ENCODE data around the gene ARHGAP15.

ARHGAP15 gene

DNA sequence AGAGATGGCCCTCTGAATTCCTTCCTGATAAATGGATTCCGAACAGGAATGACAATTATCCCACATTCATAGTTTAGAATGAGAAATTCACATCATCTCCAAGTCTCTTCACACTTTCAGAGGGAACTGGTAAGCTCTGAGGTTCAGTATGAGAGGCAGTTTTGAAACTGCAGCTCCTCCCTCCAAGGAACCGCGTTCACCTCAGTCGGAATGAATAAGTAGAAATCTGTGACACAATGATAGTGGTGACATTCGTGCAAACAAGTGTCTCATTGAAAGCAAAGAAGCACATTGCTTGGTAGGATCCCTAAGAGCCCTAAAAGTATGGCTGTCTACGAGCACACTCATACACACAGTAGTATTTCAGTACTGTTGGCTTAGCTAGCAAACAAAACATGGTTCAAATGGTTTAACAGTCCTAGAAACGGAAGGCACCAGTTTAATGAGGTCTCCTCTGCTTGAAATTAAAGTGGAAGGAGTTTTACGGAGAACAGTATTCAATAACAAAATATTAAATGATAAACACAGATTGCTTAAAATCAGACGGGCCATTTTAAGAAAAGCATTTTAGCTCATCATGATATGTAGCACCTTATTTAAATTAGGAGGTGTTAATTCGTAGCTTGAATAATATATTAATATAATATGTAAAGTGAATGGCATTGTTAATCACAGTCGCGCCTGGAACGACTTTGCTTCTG, 225.0 kb downstream of the ARHGAP15 start:
- DNase-seq = no peak

DNA sequence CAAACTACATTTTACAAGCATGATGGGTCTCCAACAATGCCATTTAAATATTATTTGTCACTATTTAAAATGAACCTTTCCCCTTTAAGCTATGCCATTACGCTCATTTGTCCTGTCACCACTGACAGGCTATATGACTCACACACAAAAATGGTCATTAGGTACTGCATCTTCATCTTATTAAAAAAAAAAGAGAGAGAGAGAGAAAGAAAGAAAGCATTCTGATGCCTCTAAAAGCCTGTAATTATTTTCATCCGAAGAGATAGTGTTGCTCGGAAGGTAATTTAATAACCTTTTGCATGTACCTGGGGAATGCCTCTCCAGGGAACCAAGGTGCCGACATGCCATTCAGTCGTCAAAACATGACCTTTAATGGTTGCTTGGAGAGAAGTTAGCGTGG, 226.7 kb downstream of the ARHGAP15 start:
- peak; percentile 72 for DNase-seq

DNA sequence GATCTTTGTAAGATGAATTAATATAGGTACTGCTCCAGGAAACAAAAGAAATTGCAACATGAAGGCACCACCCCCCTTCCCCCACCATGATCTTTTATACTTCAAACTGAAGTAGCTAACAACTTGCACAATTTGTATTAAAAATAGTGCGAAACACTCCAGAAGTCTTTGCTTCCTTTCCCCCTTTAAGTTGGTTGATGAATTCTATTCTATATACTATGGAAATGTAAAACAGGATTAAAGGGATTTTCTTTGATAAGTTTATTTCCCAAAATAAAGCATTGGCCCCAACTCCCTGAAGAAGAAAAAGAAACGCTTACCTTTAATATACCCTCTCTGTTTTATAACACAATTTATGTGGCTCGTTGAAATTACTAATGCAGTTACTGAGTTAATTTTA, 227.1 kb downstream of the ARHGAP15 start:
- no peak for DNase-seq

DNA sequence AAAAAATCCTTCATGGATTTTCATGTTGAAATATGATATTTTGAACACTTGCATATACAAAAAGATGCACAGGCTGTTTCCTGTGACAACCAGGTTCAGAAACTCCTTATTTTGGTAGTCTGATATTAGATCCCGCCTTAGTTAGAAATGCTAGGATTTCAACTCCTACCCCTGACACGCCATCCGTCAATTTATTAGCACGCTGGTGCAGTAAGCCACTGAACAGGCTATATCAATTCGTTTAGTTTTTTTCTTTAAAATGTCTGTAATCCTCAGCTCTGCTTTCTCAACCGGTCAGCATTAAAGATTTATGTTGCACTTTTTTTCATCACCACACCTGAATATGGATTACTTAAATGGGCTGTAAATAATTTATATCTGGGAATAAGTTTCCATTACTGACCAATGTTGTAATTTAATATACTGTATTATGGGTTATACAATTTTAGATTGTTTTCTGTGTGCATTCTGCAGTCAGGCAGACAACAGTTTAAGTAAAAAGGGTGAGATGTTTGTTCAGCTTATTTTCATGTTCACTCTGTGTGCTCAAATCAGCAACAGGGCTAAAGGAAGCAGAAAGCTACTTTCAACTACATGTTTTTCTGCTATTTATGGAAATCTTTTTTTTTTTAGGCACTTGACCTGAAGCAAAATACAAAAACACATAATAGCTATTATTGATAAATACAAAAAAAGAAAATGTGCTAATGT, 227.7 kb downstream of the ARHGAP15 start:
- DNase-seq = no peak

DNA sequence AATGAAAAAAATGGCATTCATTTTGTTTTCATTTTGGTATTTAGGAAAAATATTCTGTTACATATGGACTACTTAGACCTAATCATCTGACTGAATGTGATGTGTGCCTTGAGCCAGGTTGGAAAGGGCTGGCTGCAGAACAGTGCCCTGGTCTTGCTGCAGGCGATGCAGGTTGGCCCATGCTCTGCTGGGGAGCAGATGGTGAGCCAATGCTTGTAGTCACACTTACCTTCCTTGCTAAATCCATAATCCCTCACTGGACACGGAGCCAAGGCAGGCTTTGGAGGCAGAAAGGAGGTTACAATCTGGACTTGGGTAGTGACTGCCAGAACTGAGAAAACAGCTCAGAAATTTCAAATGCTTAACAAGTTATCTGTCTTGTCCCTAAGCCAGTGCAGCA, 228.7 kb downstream of the ARHGAP15 start:
- DNase-seq = no peak

DNA sequence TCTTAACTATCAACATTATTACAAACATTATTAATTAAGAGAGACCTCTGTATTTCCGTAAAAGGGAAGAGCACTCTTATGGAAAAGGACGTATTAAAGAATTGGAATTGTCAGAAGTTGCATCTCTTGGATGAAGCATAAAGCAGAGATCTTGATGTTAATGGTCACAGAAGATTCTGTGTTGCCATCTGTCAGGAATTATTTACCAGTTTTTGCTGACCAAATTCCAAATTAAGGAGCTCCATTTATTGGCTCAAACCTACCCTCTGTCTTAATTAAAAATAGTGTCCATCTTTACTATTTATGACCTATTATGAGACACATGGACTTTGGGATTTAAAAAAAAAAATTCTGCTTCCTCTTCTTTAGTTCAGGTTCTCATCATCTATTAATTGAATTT, 232.1 kb downstream of the ARHGAP15 start:
- no peak for DNase-seq

DNA sequence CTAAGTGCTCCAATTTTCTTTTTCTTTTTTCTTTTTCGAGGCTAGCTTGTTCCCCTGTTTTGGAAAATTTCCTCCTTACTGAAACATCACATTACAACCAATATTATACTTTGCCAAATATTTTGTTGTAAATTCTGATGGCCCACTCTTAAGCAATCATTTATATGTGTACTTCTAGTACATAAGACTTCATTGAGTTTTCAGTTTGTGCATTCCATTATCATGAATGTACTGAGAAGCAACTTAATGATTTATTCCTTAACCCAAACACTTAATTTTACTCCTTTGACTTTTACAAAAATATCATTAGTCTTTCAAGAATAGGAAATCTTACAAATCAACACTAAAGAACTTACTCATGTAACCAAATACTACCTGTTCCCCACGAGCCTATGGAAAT, 242.4 kb downstream of the ARHGAP15 start:
- no peak for DNase-seq

DNA sequence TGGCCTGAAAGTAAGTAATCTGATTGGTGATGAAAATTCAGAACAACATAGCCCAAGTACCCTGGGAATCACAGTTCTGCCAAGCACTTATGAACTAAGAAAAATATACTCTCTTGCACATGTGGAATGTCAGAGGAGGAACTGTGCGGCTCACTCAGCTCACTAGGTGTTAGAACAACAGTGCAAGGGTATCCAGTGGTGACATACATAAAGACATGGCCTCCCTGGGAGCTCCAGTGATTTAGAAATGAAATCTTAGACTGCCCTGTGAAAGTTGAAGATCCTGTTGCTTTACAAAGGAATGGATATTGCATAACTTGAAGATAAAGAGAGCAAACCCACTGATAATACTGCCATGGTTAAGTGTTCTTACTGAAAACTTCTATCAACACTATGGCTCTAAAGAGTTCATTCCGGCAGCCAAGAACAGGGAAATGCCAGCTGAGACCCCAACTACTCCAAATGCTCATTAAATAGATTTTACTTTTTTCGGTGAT, 246.2 kb downstream of the ARHGAP15 start:
- no peak for DNase-seq

DNA sequence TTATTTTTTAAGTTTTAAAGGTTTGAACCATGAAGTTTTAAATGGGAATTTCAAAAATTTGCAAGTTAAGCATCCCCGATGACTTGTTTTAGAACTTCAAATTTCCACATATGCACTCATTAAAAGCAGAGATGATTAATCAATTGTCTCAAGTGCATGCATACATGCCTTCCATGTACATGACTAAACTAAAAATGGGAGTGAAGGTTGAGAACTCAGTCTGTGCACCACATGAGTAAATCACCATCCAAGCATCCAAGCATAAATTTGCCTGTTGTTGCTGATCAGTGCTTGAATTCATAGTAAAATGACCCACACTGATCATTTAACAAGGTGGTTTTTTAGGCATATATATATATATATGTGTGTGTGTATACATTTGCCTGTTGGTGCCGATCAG, 249.8 kb downstream of the ARHGAP15 start:
- no peak for DNase-seq

DNA sequence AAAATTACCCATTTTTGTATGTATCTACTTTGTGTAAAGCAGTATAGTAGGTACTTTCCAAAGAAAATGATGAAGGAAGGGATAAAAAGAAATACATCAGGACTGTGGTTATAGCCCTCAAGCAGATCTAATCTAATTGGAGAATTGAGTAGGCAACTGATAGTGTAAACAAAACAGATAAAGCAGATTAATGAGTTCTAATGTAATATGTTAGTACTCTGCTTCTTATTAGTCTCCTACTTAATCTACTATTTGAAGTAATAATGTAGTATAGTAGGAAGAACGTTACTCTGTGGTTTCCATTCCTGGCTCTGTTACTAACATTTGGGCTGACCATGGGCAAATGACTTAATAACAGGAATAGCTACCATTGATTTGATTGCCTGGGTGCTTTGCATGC, 250.7 kb downstream of the ARHGAP15 start:
- DNase-seq = no peak

DNA sequence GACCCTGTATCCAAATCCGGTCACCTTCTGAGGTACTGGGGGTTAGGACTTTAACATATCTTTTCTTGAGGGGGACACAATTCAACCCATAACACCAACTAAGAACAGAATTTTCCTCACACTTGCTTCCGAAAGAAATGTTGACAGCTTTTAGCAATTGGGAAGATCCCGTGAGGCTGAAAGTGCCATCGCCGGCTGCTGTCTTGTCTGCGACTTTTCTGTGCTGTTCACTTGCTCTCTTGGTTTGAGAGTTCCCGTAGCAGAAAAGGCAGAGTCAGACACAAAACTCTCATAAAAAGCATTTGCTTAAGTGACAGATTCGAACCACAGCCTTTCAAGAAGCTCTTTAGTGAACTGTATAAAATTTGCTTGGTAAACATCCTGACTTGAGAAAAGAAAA, 253.4 kb downstream of the ARHGAP15 start:
- no peak for DNase-seq

DNA sequence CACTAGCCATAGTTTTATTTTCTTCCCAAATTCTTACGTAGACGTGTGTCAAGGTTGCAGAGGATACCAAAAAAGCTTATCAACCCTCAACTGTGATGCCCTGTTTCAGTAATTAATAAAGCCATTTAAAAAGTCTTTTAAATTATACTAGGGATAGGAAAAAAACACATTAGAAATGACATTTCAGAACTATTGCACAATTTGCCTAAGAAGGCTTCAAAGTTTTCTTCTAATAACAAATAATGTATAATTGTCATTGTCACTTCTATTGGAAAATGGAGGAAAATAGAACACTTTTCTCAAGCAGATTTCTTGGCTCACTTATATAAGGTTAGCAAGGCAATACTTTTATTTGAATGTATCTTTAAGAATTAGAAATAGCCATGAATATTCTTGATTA, 253.8 kb downstream of the ARHGAP15 start:
- no peak for DNase-seq

DNA sequence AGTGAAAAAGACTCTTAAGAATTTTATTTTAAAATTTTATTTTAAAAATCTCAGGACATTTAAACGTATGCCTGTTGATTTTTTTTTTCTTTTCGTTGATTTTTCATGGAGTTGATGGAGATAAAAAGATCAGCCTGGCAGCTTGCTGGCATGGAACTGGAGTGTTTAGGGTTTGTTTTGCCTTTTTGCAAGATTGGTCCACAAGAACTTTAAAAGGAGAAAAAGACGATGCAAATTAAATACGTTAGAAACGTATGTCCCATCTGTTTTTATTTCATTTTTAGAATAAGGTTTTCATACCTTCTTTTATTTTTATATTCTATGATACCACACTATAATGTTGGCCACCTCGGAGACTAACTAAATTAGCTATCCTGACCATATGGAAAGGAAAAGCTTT, 254.9 kb downstream of the ARHGAP15 start:
- DNase-seq = no peak

DNA sequence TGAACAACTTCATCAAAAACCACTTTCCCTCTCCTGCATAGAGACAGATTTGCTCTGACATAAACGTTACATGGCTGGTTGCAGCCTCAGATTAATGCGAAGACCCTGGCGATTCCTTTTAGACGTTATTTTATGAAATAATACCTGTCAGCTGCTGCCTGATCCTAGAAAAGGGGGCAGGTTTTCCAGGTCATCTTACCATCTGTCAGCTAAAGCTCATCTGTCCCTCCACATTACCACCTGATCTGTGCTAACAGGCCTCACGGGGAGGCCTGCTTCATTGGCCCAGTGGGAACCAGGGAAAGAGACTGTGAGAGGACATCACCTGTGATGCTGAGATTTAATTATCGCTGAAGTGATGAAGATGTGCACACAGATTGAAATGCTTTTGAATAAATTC, 261.0 kb downstream of the ARHGAP15 start:
- DNase-seq = no peak

DNA sequence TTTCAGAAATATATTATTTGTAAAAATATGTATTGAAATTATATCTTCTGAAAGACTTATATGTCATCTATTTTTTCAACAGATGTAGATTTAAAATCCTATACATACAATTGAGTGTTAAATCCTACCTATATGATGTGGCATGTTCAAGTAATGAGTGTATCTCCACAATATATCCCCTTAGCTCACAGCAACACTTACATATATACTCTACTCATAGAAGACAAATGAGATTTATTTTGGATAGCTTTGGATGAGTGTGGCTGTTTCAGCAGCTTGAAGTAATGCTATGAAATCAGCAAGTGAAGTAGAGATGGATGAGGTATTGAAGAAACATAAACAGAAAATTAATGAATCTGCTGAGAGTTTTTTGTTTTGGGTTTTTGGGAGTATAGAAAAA, 263.1 kb downstream of the ARHGAP15 start:
- no peak for DNase-seq

DNA sequence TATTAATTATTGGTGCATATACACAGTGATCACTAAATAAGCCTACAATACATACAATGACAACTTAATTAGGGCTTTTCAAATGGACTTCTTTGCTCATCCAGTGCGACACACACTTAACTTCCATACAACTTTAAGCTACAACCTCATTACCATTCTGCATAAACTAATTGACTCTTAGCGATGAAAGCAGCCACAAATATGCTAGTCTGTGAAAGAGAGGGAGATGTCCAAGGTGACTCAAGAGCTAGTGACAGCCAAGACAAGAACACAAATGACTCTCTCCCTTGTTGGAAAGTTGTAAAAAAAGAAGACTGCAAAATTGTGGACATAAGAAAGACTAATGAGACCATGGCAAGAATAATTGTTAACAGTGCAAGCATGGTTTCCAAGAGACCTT, 264.8 kb downstream of the ARHGAP15 start:
- no peak for DNase-seq

DNA sequence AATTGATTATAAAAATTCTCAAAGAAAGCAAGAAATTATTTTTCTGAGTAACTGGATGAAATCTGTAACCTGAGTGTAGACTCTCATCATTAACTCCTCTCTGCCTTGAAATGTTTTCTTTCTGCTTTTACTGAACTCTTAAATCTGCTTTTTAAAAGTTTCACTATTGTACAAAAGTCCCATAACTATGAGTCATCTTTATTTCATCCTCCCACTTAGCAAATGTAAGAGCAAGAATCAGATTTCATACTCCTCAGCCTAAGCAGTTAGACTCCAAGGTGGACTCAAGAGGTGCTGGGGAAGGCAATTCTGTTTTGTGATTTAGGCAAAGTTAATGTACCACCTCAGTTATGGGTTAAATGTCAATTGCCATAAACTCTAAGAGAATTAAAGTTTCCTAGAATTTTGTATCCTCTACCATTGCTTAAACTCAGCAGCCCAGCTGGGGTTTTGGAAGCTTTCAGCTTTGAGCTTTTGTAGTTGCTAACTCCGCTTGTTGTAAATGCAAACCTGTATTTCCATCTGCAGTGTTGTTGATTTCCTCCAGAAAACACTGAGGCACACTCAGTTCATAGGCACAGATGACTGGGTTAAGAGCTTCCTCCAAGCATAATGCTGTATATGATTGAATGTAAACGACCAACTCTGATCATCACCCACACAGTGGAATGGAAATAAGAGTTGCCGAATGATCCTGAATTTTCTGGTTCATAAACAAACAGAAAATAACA, 268.8 kb downstream of the ARHGAP15 start:
- DNase-seq = no peak

DNA sequence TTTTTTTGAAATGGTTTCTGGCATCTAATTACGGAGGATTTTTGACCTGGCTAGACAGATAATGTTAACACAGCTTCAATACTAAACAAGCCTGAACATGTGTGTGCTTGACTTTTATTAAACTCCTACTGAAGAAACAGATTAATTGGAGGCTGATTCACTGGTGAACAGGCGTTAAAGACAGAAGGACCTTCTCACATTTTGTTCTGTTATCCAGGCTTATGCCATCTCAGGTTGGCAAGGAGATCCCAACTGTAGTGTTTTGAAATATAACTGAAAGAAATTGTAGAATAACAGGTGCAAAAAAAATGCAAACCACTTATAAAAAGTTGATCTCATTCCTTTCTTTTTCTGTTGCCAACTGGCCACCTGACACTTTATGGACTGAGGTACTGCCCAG, 269.6 kb downstream of the ARHGAP15 start:
- DNase-seq = no peak

DNA sequence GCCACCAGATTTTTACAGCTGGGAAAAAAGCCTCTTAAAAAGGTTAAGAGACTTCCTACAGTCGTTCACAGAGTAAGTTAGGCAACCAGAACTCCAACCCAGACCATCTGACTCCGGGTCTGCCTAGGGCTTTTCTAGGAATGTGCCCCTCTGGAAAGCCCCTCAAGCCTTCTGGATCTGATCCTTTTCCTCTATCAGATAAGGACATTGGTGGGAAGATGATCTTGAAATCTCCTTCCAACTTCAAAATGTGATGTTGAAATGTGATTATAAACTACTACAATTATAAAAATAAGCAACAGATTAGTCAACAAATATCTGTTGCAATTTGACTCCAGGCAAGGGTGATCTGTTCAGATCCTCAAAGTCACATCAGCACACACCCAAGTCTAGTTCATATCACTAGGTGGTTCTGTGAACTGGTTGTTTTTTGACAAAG, 270.4 kb downstream of the ARHGAP15 start:
- no peak for DNase-seq

DNA sequence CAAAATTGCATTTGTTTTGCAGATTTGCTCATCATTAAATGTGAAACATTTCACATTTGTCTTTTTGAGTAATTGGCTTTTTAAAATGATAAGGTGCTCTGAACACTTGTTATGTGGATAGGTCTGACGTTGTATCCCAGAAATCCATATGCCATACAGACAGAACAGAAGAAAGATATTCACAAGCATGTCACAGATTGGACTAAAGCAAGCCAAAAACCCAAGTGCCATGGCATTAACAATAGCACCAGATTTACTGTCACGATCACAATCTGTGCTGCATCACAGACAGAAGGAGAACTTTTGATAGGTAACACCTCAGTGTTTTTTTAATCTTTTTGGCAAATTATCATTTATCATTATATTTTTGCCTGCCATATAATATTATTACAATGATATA, 272.6 kb downstream of the ARHGAP15 start:
- DNase-seq = no peak

DNA sequence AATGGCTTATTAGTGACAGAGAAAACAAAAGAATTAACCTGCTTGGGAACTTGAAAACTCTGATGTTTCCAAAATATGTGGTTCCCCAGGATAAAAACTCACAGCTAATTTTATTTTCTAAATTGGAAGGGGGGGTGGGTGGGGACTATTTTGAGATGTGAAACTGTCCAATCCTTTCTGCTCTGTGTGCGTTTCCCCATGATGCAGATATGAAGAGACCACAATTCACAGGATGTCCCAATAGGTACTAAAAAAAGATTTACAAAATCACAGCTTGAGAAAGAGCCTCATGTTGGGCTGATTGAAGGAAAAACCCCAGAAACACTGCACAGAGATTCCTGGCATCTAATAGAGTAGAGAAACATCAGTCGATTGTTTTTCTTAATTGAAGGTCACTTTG, 273.2 kb downstream of the ARHGAP15 start:
- no peak for DNase-seq

DNA sequence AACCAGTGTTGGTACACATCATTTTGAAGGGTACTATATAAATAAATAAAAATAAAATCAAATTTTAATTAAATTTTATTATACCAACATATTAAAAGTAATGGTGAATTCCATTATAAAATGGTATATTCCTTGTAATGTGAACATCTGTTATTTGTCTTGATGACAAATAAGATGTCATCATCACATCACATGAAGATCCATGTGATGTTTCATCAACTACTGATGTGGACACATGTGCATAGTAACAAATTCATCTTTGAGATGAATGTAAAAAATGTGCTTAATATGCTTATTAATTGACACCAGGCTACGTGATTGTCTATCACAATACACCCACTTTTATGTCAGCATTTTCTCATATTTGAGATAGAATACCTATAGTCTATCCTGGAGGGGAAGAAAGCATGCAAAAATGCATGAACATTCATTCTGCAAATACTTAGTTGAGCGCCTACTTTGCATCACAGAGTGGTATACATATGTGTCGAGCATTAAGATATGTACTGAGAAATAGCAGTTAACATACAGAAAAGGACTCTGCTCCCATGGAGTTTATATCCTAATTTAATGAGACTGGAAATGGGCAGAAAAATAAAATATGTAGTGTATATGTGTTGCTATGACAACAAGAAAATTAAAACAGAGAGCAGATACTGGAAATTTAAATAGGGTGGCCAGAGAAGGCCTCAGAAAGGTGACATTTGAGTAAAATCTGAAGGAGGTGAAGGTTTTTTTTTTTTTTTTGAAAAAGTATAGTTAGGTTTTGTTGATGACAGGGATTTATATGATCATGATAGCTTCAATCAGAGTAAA, 281.1 kb downstream of the ARHGAP15 start:
- no peak for DNase-seq

DNA sequence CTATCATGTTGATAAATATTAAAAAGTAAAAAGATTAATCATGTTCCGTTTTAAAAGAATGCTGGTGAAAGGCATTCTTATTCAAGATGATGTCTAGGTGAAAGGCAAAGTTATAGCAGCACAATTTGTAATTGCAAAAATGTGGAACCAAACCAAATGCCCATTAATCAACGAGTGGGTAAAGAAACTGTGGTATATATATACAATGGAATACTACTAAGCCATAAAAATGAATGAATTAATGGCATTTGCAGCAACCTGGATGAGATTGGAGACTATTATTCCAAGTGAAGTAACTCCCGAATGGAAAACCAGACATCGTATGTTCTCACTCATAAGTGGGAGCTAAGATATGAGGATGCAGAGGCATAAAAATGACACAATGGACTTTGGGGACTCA, 286.4 kb downstream of the ARHGAP15 start:
- DNase-seq = no peak
